ENCODE measurements around the gene SENP5. TPM values are rescaled to one million over a fixed set of nuclear protein-coding genes. Genes with fewer than 3 reads are reported as not detected.
A peak's percentile ranks its signal among the peaks of the same experiment; 100 is the strongest.

The SENP5 gene
- total and polyA plus RNA-seq, 4 donors: 3.9 to 26.9 (median 14.3) TPM

DNA sequence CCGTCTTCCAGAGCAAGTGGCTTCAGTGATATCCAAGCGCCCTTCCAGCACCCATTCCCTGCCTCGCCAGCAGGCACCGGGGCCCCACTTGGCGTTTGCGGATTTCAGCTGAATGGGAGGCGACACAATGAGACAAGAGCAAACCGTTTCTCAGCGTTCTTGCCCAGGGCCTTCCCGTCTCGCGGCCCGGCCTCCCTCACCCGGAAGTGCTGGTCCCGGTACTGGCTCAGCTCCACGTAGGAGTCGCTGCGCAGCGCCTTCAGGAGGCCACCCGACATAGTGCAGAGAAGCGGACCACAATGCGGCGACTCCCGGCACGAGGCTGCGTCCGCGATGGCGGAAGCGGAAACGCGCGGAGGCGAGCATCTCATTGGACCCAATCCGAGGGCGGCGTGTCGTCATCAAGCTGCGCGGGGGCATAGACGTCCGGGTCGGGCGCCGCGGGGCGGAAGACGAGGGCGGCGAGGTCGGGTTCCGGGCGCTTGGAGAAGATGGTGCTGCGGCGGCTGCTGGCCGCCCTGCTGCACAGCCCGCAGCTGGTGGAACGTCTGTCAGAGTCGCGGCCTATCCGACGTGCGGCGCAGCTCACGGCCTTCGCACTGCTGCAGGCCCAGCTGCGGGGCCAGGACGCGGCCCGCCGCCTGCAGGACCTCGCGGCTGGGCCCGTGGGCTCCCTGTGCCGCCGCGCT, 74.7 kb downstream of the SENP5 start, which contains the start of gene NCBP2:
NCBP2 (minus strand) TSS at position 303 of the 689 bp plus-strand sequence; CDS start at position 278, 25 bp downstream.
- H3K36me3 ChIP-seq (ENCODE audit: control insufficient read depth in 4 of 4, insufficient read depth in 3 of 4, low read depth in 1 of 4, low read length in 3 of 4): peaks cover 1 to 19% (median 14%) of the 10 kb centered on the region in 4 donors
- under 1% methylated on average over 77 of the region's 77 CpGs for WGBS
- H3K4me3 ChIP-seq (ENCODE audit: low read depth in 1 of 3, low read length in 3 of 3): peak within 1 kb of the TSS; percentile 89 to 98 (median 94)
- peak; percentile 99 for DNase-seq (ENCODE audit: low spot score)
- no peaks in the 10 kb centered on the region for H3K27me3 ChIP-seq (ENCODE audit: control insufficient read depth in 4 of 4, insufficient read depth in 4 of 4, low read length in 3 of 4)
- TF ChIP-seq, protein P1, sequence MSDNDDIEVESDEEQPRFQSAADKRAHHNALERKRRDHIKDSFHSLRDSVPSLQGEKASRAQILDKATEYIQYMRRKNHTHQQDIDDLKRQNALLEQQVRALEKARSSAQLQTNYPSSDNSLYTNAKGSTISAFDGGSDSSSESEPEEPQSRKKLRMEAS (IDR thresholded peaks at IDR 0.05): peak; percentile 99
- TF ChIP-seq RXRA (IDR thresholded peaks at IDR 0.05): peak; percentile 37 to 67
- TF ChIP-seq, protein P2, sequence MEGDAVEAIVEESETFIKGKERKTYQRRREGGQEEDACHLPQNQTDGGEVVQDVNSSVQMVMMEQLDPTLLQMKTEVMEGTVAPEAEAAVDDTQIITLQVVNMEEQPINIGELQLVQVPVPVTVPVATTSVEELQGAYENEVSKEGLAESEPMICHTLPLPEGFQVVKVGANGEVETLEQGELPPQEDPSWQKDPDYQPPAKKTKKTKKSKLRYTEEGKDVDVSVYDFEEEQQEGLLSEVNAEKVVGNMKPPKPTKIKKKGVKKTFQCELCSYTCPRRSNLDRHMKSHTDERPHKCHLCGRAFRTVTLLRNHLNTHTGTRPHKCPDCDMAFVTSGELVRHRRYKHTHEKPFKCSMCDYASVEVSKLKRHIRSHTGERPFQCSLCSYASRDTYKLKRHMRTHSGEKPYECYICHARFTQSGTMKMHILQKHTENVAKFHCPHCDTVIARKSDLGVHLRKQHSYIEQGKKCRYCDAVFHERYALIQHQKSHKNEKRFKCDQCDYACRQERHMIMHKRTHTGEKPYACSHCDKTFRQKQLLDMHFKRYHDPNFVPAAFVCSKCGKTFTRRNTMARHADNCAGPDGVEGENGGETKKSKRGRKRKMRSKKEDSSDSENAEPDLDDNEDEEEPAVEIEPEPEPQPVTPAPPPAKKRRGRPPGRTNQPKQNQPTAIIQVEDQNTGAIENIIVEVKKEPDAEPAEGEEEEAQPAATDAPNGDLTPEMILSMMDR (IDR thresholded peaks at IDR 0.05; ENCODE audit: low read depth, low read length, missing input control): peak; percentile 56
- peak; percentile 72 for TF ChIP-seq NR2F2 (IDR thresholded peaks at IDR 0.05)
- no peak for TF ChIP-seq FOXA1 (IDR thresholded peaks at IDR 0.05)
- no peak for TF ChIP-seq JUND (IDR thresholded peaks at IDR 0.05)
- peak; percentile 72 to 89 for TF ChIP-seq EGR1 (IDR thresholded peaks at IDR 0.05; ENCODE audit: low read depth in 2 of 2)
- TF ChIP-seq GABPA (IDR thresholded peaks at IDR 0.05 in 1 of 2, conservative IDR thresholded peaks at IDR 0.05 in 1 of 2): peak; percentile 86 to 98
- TF ChIP-seq SP1 (IDR thresholded peaks at IDR 0.05): peak; percentile 78
- peak; percentile 9 to 38 for TF ChIP-seq HNF4A (conservative IDR thresholded peaks at IDR 0.05)
- TF ChIP-seq, protein P3, sequence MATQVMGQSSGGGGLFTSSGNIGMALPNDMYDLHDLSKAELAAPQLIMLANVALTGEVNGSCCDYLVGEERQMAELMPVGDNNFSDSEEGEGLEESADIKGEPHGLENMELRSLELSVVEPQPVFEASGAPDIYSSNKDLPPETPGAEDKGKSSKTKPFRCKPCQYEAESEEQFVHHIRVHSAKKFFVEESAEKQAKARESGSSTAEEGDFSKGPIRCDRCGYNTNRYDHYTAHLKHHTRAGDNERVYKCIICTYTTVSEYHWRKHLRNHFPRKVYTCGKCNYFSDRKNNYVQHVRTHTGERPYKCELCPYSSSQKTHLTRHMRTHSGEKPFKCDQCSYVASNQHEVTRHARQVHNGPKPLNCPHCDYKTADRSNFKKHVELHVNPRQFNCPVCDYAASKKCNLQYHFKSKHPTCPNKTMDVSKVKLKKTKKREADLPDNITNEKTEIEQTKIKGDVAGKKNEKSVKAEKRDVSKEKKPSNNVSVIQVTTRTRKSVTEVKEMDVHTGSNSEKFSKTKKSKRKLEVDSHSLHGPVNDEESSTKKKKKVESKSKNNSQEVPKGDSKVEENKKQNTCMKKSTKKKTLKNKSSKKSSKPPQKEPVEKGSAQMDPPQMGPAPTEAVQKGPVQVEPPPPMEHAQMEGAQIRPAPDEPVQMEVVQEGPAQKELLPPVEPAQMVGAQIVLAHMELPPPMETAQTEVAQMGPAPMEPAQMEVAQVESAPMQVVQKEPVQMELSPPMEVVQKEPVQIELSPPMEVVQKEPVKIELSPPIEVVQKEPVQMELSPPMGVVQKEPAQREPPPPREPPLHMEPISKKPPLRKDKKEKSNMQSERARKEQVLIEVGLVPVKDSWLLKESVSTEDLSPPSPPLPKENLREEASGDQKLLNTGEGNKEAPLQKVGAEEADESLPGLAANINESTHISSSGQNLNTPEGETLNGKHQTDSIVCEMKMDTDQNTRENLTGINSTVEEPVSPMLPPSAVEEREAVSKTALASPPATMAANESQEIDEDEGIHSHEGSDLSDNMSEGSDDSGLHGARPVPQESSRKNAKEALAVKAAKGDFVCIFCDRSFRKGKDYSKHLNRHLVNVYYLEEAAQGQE (IDR thresholded peaks at IDR 0.05): peak; percentile 29
- peak; percentile 68 to 70 for TF ChIP-seq RAD21 (IDR thresholded peaks at IDR 0.05)
- TF ChIP-seq YY1 (IDR thresholded peaks at IDR 0.05): peak; percentile 92
- TF ChIP-seq FOXA2 (IDR thresholded peaks at IDR 0.05): no peak
- peaks cover 2 to 23% (median 22%) of the 10 kb centered on the region in 4 donors for H3K4me1 ChIP-seq (ENCODE audit: control insufficient read depth in 4 of 4, insufficient read depth in 4 of 4, low read length in 3 of 4)
- H3K9ac ChIP-seq (ENCODE audit: low read depth in 1 of 2, low read length in 2 of 2): peak within 1 kb of the TSS; percentile 58 to 68
- peak within 1 kb of the TSS; percentile 88 to 94 for H3K27ac ChIP-seq (ENCODE audit: low read depth in 1 of 2, low read length in 2 of 2)
- H3K9me3 ChIP-seq (ENCODE audit: control insufficient read depth in 4 of 4, low read length in 3 of 4): no peaks in the 10 kb centered on the region

DNA sequence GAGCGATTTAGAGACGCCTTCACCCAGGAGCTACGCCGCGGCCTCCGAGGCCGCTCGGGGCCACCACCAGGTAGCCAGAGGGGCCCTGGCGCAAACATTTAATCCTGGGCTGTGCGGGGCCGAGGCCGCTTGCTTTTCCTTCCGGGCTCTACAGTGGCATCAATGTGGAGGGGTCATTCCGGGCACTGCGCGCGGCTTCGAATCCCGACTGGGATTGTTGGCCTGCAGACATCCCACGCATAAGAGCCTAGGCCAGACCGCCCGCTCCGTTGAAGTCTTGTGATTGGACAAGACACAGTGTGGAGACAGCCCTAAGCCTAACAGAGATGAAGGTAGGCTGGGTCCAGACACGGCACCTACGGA, 75.2 kb downstream of the SENP5 start:
- DNase-seq (ENCODE audit: low spot score): no peak

More for the DNA sequence above, 75.2 kb downstream of the SENP5 start:
- Histone ChIP-seq H3K36me3 (ENCODE audit: control insufficient read depth in 4 of 4, insufficient read depth in 3 of 4, low read depth in 1 of 4, low read length in 3 of 4) (peaks cover 1 to 14% (median 10%) of the 10 kb centered on the region in 4 donors), H3K9ac (ENCODE audit: low read depth in 1 of 2, low read length in 2 of 2) (peak overlapping the region; percentile 35 to 64), H3K4me1 (ENCODE audit: control insufficient read depth in 4 of 4, insufficient read depth in 4 of 4, low read length in 3 of 4) (peaks cover 2 to 23% (median 22%) of the 10 kb centered on the region in 4 donors), H3K4me3 (ENCODE audit: low read depth in 1 of 3, low read length in 3 of 3) (peak overlapping the region; percentile 89 to 98 (median 94)), H3K9me3 (ENCODE audit: control insufficient read depth in 4 of 4, low read length in 3 of 4) (no peaks in the 10 kb centered on the region), H3K27me3 (ENCODE audit: control insufficient read depth in 4 of 4, insufficient read depth in 4 of 4, low read length in 3 of 4) (no peaks in the 10 kb centered on the region), H3K27ac (ENCODE audit: low read depth in 1 of 2, low read length in 2 of 2) (peak overlapping the region; percentile 51 to 94)
- no peak for TF ChIP-seq NR2F2 (IDR thresholded peaks at IDR 0.05)
- no peak for TF ChIP-seq GABPA (IDR thresholded peaks at IDR 0.05 in 1 of 2, conservative IDR thresholded peaks at IDR 0.05 in 1 of 2)
- TF ChIP-seq JUND (IDR thresholded peaks at IDR 0.05): no peak
- no peak for TF ChIP-seq EGR1 (IDR thresholded peaks at IDR 0.05; ENCODE audit: low read depth in 2 of 2)
- TF ChIP-seq, protein P2 (IDR thresholded peaks at IDR 0.05; ENCODE audit: low read depth, low read length, missing input control): no peak
- TF ChIP-seq FOXA1 (IDR thresholded peaks at IDR 0.05): no peak
- TF ChIP-seq, protein P4, sequence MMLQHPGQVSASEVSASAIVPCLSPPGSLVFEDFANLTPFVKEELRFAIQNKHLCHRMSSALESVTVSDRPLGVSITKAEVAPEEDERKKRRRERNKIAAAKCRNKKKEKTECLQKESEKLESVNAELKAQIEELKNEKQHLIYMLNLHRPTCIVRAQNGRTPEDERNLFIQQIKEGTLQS (IDR thresholded peaks at IDR 0.05): no peak
- TF ChIP-seq FOXA2 (IDR thresholded peaks at IDR 0.05): no peak
- no peak for TF ChIP-seq RXRA (IDR thresholded peaks at IDR 0.05)
- TF ChIP-seq TAF1 (conservative IDR thresholded peaks at IDR 0.05): no peak
- TF ChIP-seq HNF4A (conservative IDR thresholded peaks at IDR 0.05): no peak
- WGBS: under 1% methylated on average over 25 of the region's 25 CpGs
